BE2C (cell line): ENCODE results near the gene TYRO3.
A peak's percentile ranks its signal among the peaks of the same experiment; 100 is the strongest.

Experiments used
- DNase-seq: peaks from one replicate; pipeline ENCODE4 v3.0.0-alpha.2; 2020
- H3K27me3 ChIP-seq: fragments of 250-450 bp; sonication (Bioruptor Pico); 2 replicates; pipeline ENCODE4 v1.5.1; 2020; ENCODE audit warnings: mild to moderate bottlenecking
- H3K36me3 ChIP-seq: fragments of 250-450 bp; sonication (Bioruptor Pico); 2 replicates; pipeline ENCODE4 v1.5.1; 2020; ENCODE audit warnings: mild to moderate bottlenecking
- H3K4me1 ChIP-seq: fragments of 250-450 bp; sonication (Bioruptor Pico); 2 replicates; pipeline ENCODE4 v1.5.1; 2020
- H3K4me3 ChIP-seq: 2 replicates; pipeline ENCODE4 v1.5.1; 2011; ENCODE audit warnings: low read depth, low read length
- H3K9me3 ChIP-seq: fragments of 250-450 bp; sonication (Bioruptor Pico); 2 replicates; pipeline ENCODE4 v1.5.1; 2020
- TF ChIP-seq, protein P1 (sequence below): IDR thresholded peaks from 2 replicates; pipeline ENCODE4 v1.5.1; 2012; ENCODE audit warnings: mild to moderate bottlenecking, low read depth, low read length

TYRO3 gene

DNA sequence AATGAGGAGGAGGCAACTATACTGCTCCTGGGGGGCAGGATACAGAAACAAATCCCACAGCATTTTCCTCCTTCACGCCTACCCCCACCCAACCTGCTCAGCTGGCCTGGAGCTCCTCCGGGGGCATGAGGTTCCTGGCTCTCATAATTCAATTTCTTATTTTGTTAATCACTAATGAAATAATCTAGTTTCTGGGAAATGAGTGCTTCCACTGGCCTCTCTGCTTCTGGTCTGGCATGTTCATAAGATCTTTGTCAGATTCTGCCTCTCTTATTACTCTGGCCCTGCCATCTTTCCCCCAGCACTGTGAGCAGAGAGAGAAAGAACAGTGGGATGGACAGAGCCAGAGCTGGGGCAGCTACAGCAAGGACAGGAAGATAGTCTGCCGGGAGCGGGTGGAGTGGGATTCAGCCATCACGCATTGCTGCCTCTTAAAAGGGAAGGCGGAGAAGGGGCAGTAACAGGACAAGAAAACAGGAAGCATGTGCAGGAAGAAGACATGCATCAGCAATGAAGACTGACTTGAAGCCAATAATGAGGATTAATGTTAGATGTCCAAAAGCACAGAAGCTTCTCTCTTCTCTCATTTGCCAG lies 28.6 kb upstream of the TYRO3 start:
- Histone ChIP-seq H3K36me3 (peaks cover 71% of the 10 kb centered on the region), H3K9me3 (no peaks in the 10 kb centered on the region), H3K27me3 (no peaks in the 10 kb centered on the region), H3K4me3 (0 out of 2 replicates have a peak overlapping the region, but pooled peaks have one; percentile 1), H3K4me1 (peaks cover 39% of the 10 kb centered on the region)
- TF ChIP-seq, protein P1, sequence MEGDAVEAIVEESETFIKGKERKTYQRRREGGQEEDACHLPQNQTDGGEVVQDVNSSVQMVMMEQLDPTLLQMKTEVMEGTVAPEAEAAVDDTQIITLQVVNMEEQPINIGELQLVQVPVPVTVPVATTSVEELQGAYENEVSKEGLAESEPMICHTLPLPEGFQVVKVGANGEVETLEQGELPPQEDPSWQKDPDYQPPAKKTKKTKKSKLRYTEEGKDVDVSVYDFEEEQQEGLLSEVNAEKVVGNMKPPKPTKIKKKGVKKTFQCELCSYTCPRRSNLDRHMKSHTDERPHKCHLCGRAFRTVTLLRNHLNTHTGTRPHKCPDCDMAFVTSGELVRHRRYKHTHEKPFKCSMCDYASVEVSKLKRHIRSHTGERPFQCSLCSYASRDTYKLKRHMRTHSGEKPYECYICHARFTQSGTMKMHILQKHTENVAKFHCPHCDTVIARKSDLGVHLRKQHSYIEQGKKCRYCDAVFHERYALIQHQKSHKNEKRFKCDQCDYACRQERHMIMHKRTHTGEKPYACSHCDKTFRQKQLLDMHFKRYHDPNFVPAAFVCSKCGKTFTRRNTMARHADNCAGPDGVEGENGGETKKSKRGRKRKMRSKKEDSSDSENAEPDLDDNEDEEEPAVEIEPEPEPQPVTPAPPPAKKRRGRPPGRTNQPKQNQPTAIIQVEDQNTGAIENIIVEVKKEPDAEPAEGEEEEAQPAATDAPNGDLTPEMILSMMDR: no peak
- peak; percentile 87 for DNase-seq

DNA sequence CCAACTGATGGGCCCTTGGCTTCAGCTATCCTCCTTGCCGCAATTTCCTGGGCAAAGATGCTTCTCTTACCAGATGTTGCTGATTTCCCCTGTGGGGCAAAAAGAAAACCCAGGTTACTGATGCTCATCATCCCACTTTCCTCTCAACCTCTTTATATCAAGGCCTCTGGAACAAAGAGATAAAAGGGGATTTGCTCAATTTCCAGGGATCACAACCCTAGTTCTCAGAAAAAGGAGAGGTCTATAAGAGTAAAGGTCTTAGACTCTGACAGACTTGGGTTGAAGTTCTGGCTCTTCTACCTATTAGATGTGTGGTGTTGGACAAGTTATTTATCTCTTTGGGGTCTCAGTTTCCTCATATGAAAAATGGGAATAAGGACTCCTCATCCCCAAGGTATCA lies 23.5 kb upstream of the TYRO3 start:
- TF ChIP-seq, protein P1: no peak
- Histone ChIP-seq H3K4me1 (peaks cover 18% of the 10 kb centered on the region), H3K4me3 (no peak overlapping the region)

GRCh38 chr15:41536866-41537265 lies 22.1 kb upstream of the TYRO3 start:
- no peak overlapping the region for H3K4me3 ChIP-seq
- H3K4me1 ChIP-seq: peaks cover 7% of the 10 kb centered on the region; the same call in 1 of the 2 replicates
- H3K9me3 ChIP-seq: no peaks in the 10 kb centered on the region
- no peak for DNase-seq
- TF ChIP-seq, protein P1: no peak
- H3K36me3 ChIP-seq: peaks cover 51% of the 10 kb centered on the region
- no peaks in the 10 kb centered on the region for H3K27me3 ChIP-seq

More for the DNA sequence above, 23.5 kb upstream of the TYRO3 start:
- Histone ChIP-seq H3K36me3 (peaks cover 52% of the 10 kb centered on the region), H3K27me3 (no peaks in the 10 kb centered on the region), H3K9me3 (no peaks in the 10 kb centered on the region)
- no peak for DNase-seq

GRCh38 chr15:41543521-41543870 lies 15.5 kb upstream of the TYRO3 start:
- H3K4me3 ChIP-seq: peak overlapping the region; percentile 92
- no peak for DNase-seq
- H3K36me3 ChIP-seq: no peaks in the 10 kb centered on the region
- H3K27me3 ChIP-seq: no peaks in the 10 kb centered on the region
- TF ChIP-seq, protein P1: no peak
- H3K4me1 ChIP-seq: 0 out of 2 replicates have a peak, but pooled peaks cover 2% of the 10 kb centered on the region
- no peaks in the 10 kb centered on the region for H3K9me3 ChIP-seq

DNA sequence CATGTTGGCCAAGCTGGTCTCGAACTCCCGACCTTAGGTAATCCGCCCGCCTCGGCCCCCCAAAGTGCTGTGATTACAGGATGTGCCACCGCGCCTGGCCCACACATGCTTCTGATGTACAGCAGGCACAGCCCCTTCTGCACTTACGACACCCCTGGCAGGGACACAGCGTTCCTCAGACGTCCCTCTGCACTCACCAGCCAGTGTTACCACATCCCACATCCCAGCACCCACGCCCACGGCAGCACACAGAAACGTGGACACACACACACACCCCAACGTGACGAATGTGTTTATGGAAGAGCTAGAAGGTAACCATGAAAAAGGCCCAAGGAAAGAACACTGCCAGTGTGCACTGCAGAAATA lies 14.4 kb upstream of the TYRO3 start:
- TF ChIP-seq, protein P1: no peak
- H3K4me1 ChIP-seq: no peaks in the 10 kb centered on the region
- no peaks in the 10 kb centered on the region for H3K36me3 ChIP-seq
- DNase-seq: no peak
- no peaks in the 10 kb centered on the region for H3K9me3 ChIP-seq
- no peaks in the 10 kb centered on the region for H3K27me3 ChIP-seq
- H3K4me3 ChIP-seq: peak overlapping the region; percentile 92

DNA sequence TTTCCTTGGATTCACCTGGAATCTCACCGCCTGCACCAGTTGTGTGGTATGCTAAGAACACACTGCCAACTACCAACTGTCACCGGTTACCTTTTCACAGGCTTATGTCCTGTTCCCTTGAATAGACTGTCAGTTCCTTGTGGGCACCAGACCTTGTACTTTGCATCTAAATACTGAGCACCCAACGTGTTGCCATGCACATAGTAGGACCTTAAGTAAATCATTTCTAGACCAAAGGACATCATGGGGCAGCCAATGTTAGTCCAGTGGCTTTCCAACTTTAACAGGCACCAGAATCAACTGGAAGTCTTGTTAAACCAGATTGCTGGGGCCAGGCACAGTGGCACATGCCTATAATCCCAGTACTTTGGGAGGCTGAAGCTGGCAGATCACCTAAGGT lies 13.8 kb upstream of the TYRO3 start:
- no peak for DNase-seq
- no peaks in the 10 kb centered on the region for H3K4me1 ChIP-seq
- H3K9me3 ChIP-seq: no peaks in the 10 kb centered on the region
- TF ChIP-seq, protein P1: no peak
- H3K27me3 ChIP-seq: no peaks in the 10 kb centered on the region
- H3K36me3 ChIP-seq: no peaks in the 10 kb centered on the region
- H3K4me3 ChIP-seq: no peak overlapping the region
